HFFc6 (cell line): Measurements from ENCODE around the gene PDK1. TPM values are rescaled to one million over a fixed set of nuclear protein-coding genes. Genes with fewer than 3 reads are reported as not detected.

Experiments
- DNase-seq: peaks from one replicate; pipeline ENCODE4 v3.0.0-alpha.2; 2018
- H3K27ac Mint-ChIP-seq: 2 replicates; pipeline ENCODE4 v1.8.0; 2020; ENCODE audit warnings: mild to moderate bottlenecking, mixed read lengths
- H3K27me3 Mint-ChIP-seq: 2 replicates; pipeline ENCODE4 v1.8.0; 2021; ENCODE audit warnings: mild to moderate bottlenecking, moderate library complexity, mixed read lengths; ENCODE audit not compliant: insufficient read depth
- H3K36me3 Mint-ChIP-seq: 2 replicates; pipeline ENCODE4 v1.8.0; 2021; ENCODE audit warnings: low read depth, mixed read lengths
- H3K4me1 Mint-ChIP-seq: 2 replicates; pipeline ENCODE4 v1.8.0; 2020; ENCODE audit warnings: low read depth, mixed read lengths
- H3K4me3 Mint-ChIP-seq: 2 replicates; pipeline ENCODE4 v1.8.0; 2020; ENCODE audit warnings: mild to moderate bottlenecking, moderate library complexity, mixed read lengths
- H3K9me3 Mint-ChIP-seq: 2 replicates; pipeline ENCODE4 v1.8.0; 2020; ENCODE audit warnings: mild to moderate bottlenecking, mixed read lengths
- total RNA-seq, 6 experiments: library from RNA; stranded (reverse); fragmentation: NEBNext Ultra II Directional; extraction: Animal tissue kit (Norgen Biotek cat#: 25700); gene quantifications; 2 replicates in 1 of 6; 3 replicates in 5 of 6; pipeline ENCODE4 v1.2.3, GENCODE V29; 2021
- TF ChIP-seq, protein P1 (sequence below): fragments of 200-600 bp; sonication (generic); IDR thresholded peaks from 2 replicates; pipeline ENCODE4 v1.5.0; 2021; ENCODE audit warnings: antibody characterized with exemption, mild to moderate bottlenecking

PDK1 gene
- total RNA-seq, 6 experiments from 2014 or later = 14.5 to 18.6 (median 17.2) TPM

DNA sequence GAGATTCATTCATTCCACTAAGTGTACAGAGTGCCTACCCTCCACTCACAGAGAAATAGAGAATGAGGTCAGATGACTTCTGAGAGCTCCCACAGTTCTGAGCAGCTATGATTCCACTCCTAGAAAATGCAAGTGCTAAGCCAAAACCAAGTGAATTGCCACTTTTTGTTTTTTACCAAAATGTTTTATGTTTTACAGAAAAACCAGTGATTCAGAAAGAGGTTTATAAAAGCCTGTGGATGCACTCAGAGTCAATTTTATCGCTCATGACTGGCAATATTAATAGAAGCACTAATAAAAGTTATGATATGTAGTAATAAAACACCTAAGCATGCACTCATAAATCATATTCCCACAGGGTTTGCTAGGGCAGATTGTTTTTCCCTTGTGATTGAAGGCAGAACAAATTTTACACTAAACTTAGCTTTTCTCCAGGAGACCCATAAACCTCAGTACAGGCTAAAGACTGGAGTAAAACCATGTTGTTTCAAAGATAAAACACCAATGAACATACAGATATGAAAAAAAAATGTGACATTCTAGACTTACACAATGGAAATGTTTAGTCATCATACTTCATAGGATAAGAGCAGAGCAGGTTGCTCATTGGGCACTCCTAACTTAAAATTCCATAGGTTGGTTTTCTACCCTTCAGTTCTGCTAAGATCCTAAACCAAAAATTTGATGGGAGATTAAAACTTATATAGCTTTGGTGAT lies 67.5 kb downstream of the PDK1 start:
- Mint-ChIP-seq H3K4me3 (no peak overlapping the region), H3K27me3 (no peaks in the 10 kb centered on the region), H3K9me3 (no peaks in the 10 kb centered on the region; the same call in 1 of the 2 replicates), H3K27ac (peak overlapping the region; percentile 86), H3K4me1 (peaks cover 31% of the 10 kb centered on the region), H3K36me3 (peaks cover 20% of the 10 kb centered on the region)
- TF ChIP-seq, protein P1, sequence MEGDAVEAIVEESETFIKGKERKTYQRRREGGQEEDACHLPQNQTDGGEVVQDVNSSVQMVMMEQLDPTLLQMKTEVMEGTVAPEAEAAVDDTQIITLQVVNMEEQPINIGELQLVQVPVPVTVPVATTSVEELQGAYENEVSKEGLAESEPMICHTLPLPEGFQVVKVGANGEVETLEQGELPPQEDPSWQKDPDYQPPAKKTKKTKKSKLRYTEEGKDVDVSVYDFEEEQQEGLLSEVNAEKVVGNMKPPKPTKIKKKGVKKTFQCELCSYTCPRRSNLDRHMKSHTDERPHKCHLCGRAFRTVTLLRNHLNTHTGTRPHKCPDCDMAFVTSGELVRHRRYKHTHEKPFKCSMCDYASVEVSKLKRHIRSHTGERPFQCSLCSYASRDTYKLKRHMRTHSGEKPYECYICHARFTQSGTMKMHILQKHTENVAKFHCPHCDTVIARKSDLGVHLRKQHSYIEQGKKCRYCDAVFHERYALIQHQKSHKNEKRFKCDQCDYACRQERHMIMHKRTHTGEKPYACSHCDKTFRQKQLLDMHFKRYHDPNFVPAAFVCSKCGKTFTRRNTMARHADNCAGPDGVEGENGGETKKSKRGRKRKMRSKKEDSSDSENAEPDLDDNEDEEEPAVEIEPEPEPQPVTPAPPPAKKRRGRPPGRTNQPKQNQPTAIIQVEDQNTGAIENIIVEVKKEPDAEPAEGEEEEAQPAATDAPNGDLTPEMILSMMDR = no peak
- DNase-seq = peak; percentile 75

DNA sequence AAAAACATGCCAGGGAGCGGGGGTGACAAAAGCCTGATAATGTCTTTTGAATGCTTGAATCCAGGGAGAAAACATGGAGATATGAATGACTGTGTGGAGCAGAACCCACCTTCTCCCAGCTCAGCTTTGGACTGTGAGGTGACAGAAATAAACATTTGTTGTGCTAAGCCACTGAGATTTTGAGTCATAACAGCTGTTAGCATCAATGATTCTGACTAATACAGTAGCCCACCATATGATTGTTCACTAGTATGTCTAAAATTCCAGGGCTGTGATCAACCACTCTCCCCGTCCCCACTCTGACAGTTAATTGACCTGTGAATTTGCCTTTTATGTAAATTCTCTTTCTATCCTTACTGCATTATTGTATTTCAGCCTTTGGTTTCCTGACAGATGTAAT lies 69.1 kb downstream of the PDK1 start:
- Mint-ChIP-seq H3K36me3 (peaks cover 28% of the 10 kb centered on the region), H3K9me3 (no peaks in the 10 kb centered on the region; the same call in 1 of the 2 replicates), H3K27me3 (no peaks in the 10 kb centered on the region), H3K4me1 (peaks cover 31% of the 10 kb centered on the region), H3K27ac (no peak overlapping the region), H3K4me3 (no peak overlapping the region)
- no peak for DNase-seq
- TF ChIP-seq, protein P1 = no peak

DNA sequence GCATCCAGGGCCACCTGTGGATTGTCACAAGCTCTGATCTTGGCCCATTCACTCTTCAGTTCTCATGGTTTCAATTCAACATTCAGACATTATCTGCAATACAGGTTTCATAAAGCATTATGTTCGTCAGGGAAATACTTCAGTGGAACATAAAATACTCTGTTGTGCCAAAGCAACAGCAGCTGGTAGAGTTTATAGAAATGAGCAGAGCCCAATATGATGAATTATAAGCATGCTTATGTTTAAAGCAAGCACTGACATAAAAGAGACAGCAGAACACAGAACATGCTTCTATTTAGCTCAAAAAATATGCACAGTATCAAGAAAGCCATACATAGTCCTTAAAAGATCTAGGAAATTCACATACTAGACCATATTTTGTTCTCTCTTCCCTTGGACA lies 71.3 kb downstream of the PDK1 start:
- no peak overlapping the region for H3K4me3 Mint-ChIP-seq
- peaks cover 31% of the 10 kb centered on the region for H3K4me1 Mint-ChIP-seq
- peaks cover 28% of the 10 kb centered on the region for H3K36me3 Mint-ChIP-seq
- no peaks in the 10 kb centered on the region for H3K27me3 Mint-ChIP-seq
- H3K9me3 Mint-ChIP-seq = no peaks in the 10 kb centered on the region; the same call in 1 of the 2 replicates
- TF ChIP-seq, protein P1 = no peak
- DNase-seq = no peak
- H3K27ac Mint-ChIP-seq = no peak overlapping the region

DNA sequence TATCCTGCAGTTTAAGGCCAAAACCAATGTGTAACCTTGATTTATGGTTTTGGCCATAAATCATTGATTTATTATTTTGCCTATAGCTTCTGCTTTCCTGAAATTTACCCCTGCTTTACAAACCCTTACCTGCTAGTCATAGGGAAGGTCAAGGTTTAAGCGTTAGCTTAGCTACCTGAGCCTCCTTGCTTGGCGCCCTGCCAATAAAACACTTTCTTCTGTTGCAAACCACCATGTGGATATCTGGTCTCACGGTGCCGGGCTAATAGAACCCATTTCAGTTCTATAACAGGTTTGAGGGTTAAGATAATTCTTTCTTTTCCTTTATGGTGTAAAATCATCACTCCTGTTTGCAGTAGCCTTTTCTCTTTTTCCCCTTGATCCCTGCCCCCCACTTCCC lies 72.2 kb downstream of the PDK1 start:
- no peak for DNase-seq
- H3K4me1 Mint-ChIP-seq = peaks cover 28% of the 10 kb centered on the region
- no peaks in the 10 kb centered on the region for H3K27me3 Mint-ChIP-seq
- H3K4me3 Mint-ChIP-seq = no peak overlapping the region
- H3K9me3 Mint-ChIP-seq = no peaks in the 10 kb centered on the region; the same call in 1 of the 2 replicates
- H3K27ac Mint-ChIP-seq = no peak overlapping the region
- H3K36me3 Mint-ChIP-seq = peaks cover 28% of the 10 kb centered on the region
- TF ChIP-seq, protein P1 = no peak

DNA sequence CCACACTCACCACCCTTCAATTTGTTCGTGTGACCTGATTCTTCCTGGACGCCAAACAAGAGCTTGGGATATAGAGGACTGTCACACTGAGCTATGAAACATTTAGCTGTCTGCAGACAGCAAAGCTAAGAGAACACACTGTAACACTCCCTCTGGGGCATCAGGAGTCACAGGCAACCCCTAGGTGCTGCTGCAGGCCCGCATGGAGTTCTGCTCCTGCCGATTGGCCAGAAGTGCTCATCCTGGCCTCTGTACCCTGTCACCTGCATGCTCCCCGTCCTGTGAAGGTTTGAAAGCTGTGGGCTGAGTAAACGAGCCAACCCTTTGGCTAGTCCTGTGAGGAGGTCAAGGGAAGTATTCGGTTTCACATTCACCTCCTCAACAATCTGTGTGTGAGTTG lies 73.7 kb downstream of the PDK1 start:
- H3K36me3 Mint-ChIP-seq = peaks cover 16% of the 10 kb centered on the region; the same call in 1 of the 2 replicates
- no peak overlapping the region for H3K4me3 Mint-ChIP-seq
- TF ChIP-seq, protein P1 = no peak
- H3K4me1 Mint-ChIP-seq = peaks cover 13% of the 10 kb centered on the region
- H3K27ac Mint-ChIP-seq = no peak overlapping the region
- H3K27me3 Mint-ChIP-seq = no peaks in the 10 kb centered on the region
- DNase-seq = no peak
- no peaks in the 10 kb centered on the region; the same call in 1 of the 2 replicates for H3K9me3 Mint-ChIP-seq
